Neural cell (in vitro differentiated cells): Measurements from ENCODE around the gene CPVL. TPM values are rescaled to one million over a fixed set of nuclear protein-coding genes. Genes with fewer than 3 reads are reported as not detected.

Experiments
- H2AFZ ChIP-seq: fragments of 200-600, 300-800 bp; sonication (generic), shearing (Covaris generic); 2 replicates; pipeline ENCODE4 v1.6.0; 2014; ENCODE audit warnings: low read depth, mild to moderate bottlenecking, antibody characterized with exemption, low read length, moderate library complexity
- H3F3A ChIP-seq: fragments of 200-600 bp; shearing (Covaris generic); 2 replicates; pipeline ENCODE4 v1.6.1; 2016; ENCODE audit warnings: mild to moderate bottlenecking, moderate library complexity, mixed read lengths, antibody characterized with exemption, low read length; ENCODE audit not compliant: insufficient read depth, poor library complexity, severe bottlenecking
- H3K27ac ChIP-seq: fragments of 200-600, 300-800 bp; sonication (generic), shearing (Covaris generic); 2 replicates; pipeline ENCODE4 v1.5.1; 2014; ENCODE audit warnings: mild to moderate bottlenecking, low read length, moderate library complexity
- H3K27me3 ChIP-seq: fragments of 300-800, 200-600 bp; sonication (generic), shearing (Covaris generic); 2 replicates; pipeline ENCODE4 v1.6.0; 2014; ENCODE audit warnings: mild to moderate bottlenecking, low read depth, low read length, moderate library complexity; ENCODE audit not compliant: insufficient read depth
- H3K36me3 ChIP-seq: fragments of 300-800, 200-600 bp; sonication (generic), shearing (Covaris generic); 2 replicates; pipeline ENCODE4 v1.5.1; 2014; ENCODE audit warnings: mild to moderate bottlenecking, antibody characterized with exemption, low read length, moderate library complexity; ENCODE audit not compliant: insufficient read depth
- H3K4me2 ChIP-seq: fragments of 300-800, 200-600 bp; sonication (generic), shearing (Covaris generic); 2 replicates; pipeline ENCODE4 v1.6.0; 2014; ENCODE audit warnings: mild to moderate bottlenecking, low read length
- H3K4me3 ChIP-seq: fragments of 300-800, 200-600 bp; sonication (generic), shearing (Covaris generic); 2 replicates; pipeline ENCODE4 v1.5.1; 2014; ENCODE audit warnings: mild to moderate bottlenecking, low read length, moderate library complexity
- H3K79me2 ChIP-seq: fragments of 200-600 bp; shearing (Covaris generic); replicated peaks from 2 replicates; pipeline ENCODE4 v1.6.0; 2014; ENCODE audit warnings: mild to moderate bottlenecking, low read length, moderate library complexity; ENCODE audit not compliant: insufficient read depth
- H3K9ac ChIP-seq: fragments of 300-800, 200-600 bp; sonication (generic), shearing (Covaris generic); 2 replicates; pipeline ENCODE4 v1.6.1; 2016; ENCODE audit warnings: mild to moderate bottlenecking, low read length, mixed read lengths
- H3K9me2 ChIP-seq: fragments of 200-600 bp; shearing (Covaris generic); 2 replicates; pipeline ENCODE4 v1.6.1; 2016; ENCODE audit warnings: mild to moderate bottlenecking, low read length, mixed read lengths; ENCODE audit not compliant: insufficient read depth
- H3K9me3 ChIP-seq: fragments of 200-600, 300-800 bp; sonication (generic), shearing (Covaris generic); 2 replicates; pipeline ENCODE4 v1.6.1; 2016; ENCODE audit warnings: mild to moderate bottlenecking, mixed run types, low read length, moderate library complexity, mixed read lengths
- H4K20me1 ChIP-seq: fragments of 200-600 bp; shearing (Covaris generic); 2 replicates; pipeline ENCODE4 v1.6.1; 2016; ENCODE audit warnings: mild to moderate bottlenecking, mixed run types; ENCODE audit not compliant: insufficient read depth
- CTCF ChIP-seq: fragments of 450-650 bp; IDR thresholded peaks from 2 replicates; pipeline ENCODE4 v1.5.1; 2014; ENCODE audit warnings: antibody characterized with exemption, mild to moderate bottlenecking, moderate library complexity; ENCODE audit not compliant: poor library complexity, severe bottlenecking
- EP300 ChIP-seq: fragments of 450-650 bp; conservative IDR thresholded peaks from 2 replicates; pipeline ENCODE4 v1.6.1; 2014; ENCODE audit warnings: antibody characterized with exemption, mild to moderate bottlenecking, moderate library complexity; ENCODE audit not compliant: poor library complexity, severe bottlenecking
- EZH2 ChIP-seq: fragments of 200-600, 300-800 bp; shearing (Covaris generic), sonication (generic); IDR thresholded peaks from 2 replicates; pipeline ENCODE4 v1.6.1; 2014; ENCODE audit warnings: antibody characterized with exemption, low read length, borderline replicate concordance, mild to moderate bottlenecking; ENCODE audit not compliant: insufficient read depth, poor library complexity, severe bottlenecking
- MXI1 ChIP-seq: fragments of 450-650 bp; conservative IDR thresholded peaks from 2 replicates; pipeline ENCODE4 v1.6.1; 2014; ENCODE audit warnings: antibody characterized with exemption, mild to moderate bottlenecking; ENCODE audit not compliant: poor library complexity, severe bottlenecking
- POLR2AphosphoS5 ChIP-seq: IDR thresholded peaks from 2 replicates; pipeline ENCODE4 v1.6.1; 2012
- RAD21 ChIP-seq: fragments of 450-650 bp; conservative IDR thresholded peaks from 2 replicates; pipeline ENCODE4 v1.6.1; 2014; ENCODE audit warnings: antibody characterized with exemption, mild to moderate bottlenecking, moderate library complexity
- SMC3 ChIP-seq: fragments of 450-650 bp; conservative IDR thresholded peaks from 2 replicates; pipeline ENCODE4 v1.6.1; 2014; ENCODE audit warnings: antibody characterized with exemption, mild to moderate bottlenecking, moderate library complexity; ENCODE audit not compliant: poor library complexity
- TAF1 ChIP-seq: IDR thresholded peaks from 2 replicates; pipeline ENCODE4 v1.6.1; 2012; ENCODE audit warnings: low read depth
- polyA plus RNA-seq: library from polyadenylated mRNA; depleted of rRNA; stranded (reverse); fragments of >200 nt; gene quantifications from 2 replicates; pipeline ENCODE4 v1.2.3, GENCODE V29; 2014
- TF ChIP-seq, protein P1 (sequence below): IDR thresholded peaks from 2 replicates; pipeline ENCODE4 v1.6.1; 2012; ENCODE audit warnings: borderline replicate concordance

CPVL gene
- polyA plus RNA-seq, 1 donor from 2014 or later, result 13.0 TPM

GRCh38 chr7:29162577-29162976 is 16.2 kb upstream of the CPVL start:
- H3K27ac ChIP-seq, result no peak overlapping the region
- H4K20me1 ChIP-seq, result no peaks in the 10 kb centered on the region
- H3K79me2 ChIP-seq, result no peaks in the 10 kb centered on the region
- no peak overlapping the region for H3K4me2 ChIP-seq
- H2AFZ ChIP-seq, result no peak overlapping the region
- TF ChIP-seq, protein P1, sequence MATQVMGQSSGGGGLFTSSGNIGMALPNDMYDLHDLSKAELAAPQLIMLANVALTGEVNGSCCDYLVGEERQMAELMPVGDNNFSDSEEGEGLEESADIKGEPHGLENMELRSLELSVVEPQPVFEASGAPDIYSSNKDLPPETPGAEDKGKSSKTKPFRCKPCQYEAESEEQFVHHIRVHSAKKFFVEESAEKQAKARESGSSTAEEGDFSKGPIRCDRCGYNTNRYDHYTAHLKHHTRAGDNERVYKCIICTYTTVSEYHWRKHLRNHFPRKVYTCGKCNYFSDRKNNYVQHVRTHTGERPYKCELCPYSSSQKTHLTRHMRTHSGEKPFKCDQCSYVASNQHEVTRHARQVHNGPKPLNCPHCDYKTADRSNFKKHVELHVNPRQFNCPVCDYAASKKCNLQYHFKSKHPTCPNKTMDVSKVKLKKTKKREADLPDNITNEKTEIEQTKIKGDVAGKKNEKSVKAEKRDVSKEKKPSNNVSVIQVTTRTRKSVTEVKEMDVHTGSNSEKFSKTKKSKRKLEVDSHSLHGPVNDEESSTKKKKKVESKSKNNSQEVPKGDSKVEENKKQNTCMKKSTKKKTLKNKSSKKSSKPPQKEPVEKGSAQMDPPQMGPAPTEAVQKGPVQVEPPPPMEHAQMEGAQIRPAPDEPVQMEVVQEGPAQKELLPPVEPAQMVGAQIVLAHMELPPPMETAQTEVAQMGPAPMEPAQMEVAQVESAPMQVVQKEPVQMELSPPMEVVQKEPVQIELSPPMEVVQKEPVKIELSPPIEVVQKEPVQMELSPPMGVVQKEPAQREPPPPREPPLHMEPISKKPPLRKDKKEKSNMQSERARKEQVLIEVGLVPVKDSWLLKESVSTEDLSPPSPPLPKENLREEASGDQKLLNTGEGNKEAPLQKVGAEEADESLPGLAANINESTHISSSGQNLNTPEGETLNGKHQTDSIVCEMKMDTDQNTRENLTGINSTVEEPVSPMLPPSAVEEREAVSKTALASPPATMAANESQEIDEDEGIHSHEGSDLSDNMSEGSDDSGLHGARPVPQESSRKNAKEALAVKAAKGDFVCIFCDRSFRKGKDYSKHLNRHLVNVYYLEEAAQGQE, result no peak
- TF ChIP-seq POLR2AphosphoS5 (no peak), RAD21 (no peak), MXI1 (no peak), SMC3 (no peak), EP300 (no peak), CTCF (no peak), EZH2 (no peak), TAF1 (no peak)
- H3K9ac ChIP-seq, result no peak overlapping the region
- H3K9me3 ChIP-seq, result no peaks in the 10 kb centered on the region
- no peaks in the 10 kb centered on the region for H3K9me2 ChIP-seq
- no peaks in the 10 kb centered on the region for H3K36me3 ChIP-seq
- H3K4me3 ChIP-seq, result no peak overlapping the region
- H3K27me3 ChIP-seq, result no peaks in the 10 kb centered on the region
- H3F3A ChIP-seq, result peaks cover 10% of the 10 kb centered on the region

DNA sequence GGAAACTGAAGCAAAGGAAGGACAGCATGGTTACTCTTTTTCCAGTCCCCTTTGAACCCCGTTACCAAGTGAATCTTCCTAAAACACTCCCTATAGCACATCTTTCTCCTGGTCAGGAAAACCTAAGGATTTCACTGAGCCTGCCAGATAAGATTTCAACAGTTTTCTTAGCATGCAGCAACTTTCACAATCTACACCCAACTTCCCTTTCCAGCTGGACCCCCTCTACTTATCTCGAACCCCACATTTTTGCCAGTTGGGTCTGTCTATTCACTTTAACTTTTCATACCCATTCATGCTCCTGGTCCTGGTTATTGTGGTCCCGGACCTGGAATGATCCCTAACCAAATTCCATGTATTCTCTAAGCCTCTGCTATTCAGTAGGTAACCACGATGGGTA is 14.9 kb upstream of the CPVL start:
- H4K20me1 ChIP-seq, result no peaks in the 10 kb centered on the region
- H3K79me2 ChIP-seq, result no peaks in the 10 kb centered on the region
- no peaks in the 10 kb centered on the region for H3K27me3 ChIP-seq
- H3K36me3 ChIP-seq, result no peaks in the 10 kb centered on the region
- H2AFZ ChIP-seq, result no peak overlapping the region
- H3F3A ChIP-seq, result peaks cover 13% of the 10 kb centered on the region
- H3K4me3 ChIP-seq, result no peak overlapping the region
- H3K4me2 ChIP-seq, result no peak overlapping the region
- H3K9me2 ChIP-seq, result no peaks in the 10 kb centered on the region
- no peaks in the 10 kb centered on the region for H3K9me3 ChIP-seq
- no peak for TF ChIP-seq TAF1
- no peak for TF ChIP-seq EP300
- TF ChIP-seq EZH2, result no peak
- TF ChIP-seq RAD21, result no peak
- no peak for TF ChIP-seq MXI1
- no peak for TF ChIP-seq CTCF
- TF ChIP-seq, protein P1, result no peak
- no peak for TF ChIP-seq SMC3
- TF ChIP-seq POLR2AphosphoS5, result no peak
- no peak overlapping the region for H3K27ac ChIP-seq
- no peak overlapping the region for H3K9ac ChIP-seq
